PFSK-1 (cell line): ENCODE results near the gene EGFLAM.

Source experiments
- FOXP2 ChIP-seq: optimal IDR thresholded peaks from 2 replicates; pipeline ENCODE3; 2011; ENCODE audit warnings: borderline replicate concordance, control low read depth, inconsistent platforms; ENCODE audit not compliant: insufficient read depth; ENCODE audit errors: extremely low read length, extremely low read depth
- POLR2AphosphoS5 ChIP-seq: IDR thresholded peaks from 2 replicates; pipeline ENCODE4 v1.6.1; 2012; ENCODE audit warnings: low read depth, mild to moderate bottlenecking, control low read depth, low read length, moderate library complexity
- REST ChIP-seq, 2 experiments: IDR thresholded peaks; 2 replicates each; pipeline versions ENCODE4 v1.6.1 to v1.8.0; 2011 to 2012; ENCODE audit warnings: low read depth in 2 of 2, low read length in 2 of 2, control low read depth in 1 of 2, inconsistent platforms in 1 of 2, mild to moderate bottlenecking in 1 of 2, moderate library complexity in 1 of 2; ENCODE audit not compliant: insufficient read depth in 1 of 2
- SIN3A ChIP-seq: IDR thresholded peaks from 2 replicates; pipeline ENCODE4 v1.6.1; 2012; ENCODE audit warnings: mild to moderate bottlenecking, low read length, moderate library complexity, borderline replicate concordance; ENCODE audit not compliant: insufficient read depth
- TAF1 ChIP-seq: IDR thresholded peaks from 2 replicates; pipeline ENCODE4 v1.6.1; 2012; ENCODE audit warnings: low read length, control low read depth, borderline replicate concordance; ENCODE audit not compliant: insufficient read depth

Gene EGFLAM

GRCh38 chr5:38423276-38424147 lies 165.2 kb downstream of the EGFLAM start:
- TF ChIP-seq POLR2AphosphoS5 (no peak), SIN3A (no peak), FOXP2 (no peak), REST (IDR thresholded peaks at IDR 0.05; ENCODE audit: insufficient read depth in 1 of 2, low read depth in 2 of 2, low read length in 2 of 2) (no peak), TAF1 (no peak)

GRCh38 chr5:38424148-38425060 lies 166.0 kb downstream of the EGFLAM start:
- TF ChIP-seq REST (IDR thresholded peaks at IDR 0.05; ENCODE audit: insufficient read depth in 1 of 2, low read depth in 2 of 2, low read length in 2 of 2) (no peak), FOXP2 (no peak), SIN3A (no peak), TAF1 (no peak), POLR2AphosphoS5 (no peak)

GRCh38 chr5:38426490-38426889 lies 168.1 kb downstream of the EGFLAM start:
- TF ChIP-seq POLR2AphosphoS5 = no peak
- no peak for TF ChIP-seq TAF1

GRCh38 chr5:38426986-38427950 lies 168.9 kb downstream of the EGFLAM start:
- TF ChIP-seq TAF1 = no peak
- TF ChIP-seq FOXP2 = no peak
- TF ChIP-seq SIN3A = no peak
- TF ChIP-seq POLR2AphosphoS5 = no peak
- no peak for TF ChIP-seq REST (IDR thresholded peaks at IDR 0.05; ENCODE audit: insufficient read depth in 1 of 2, low read depth in 2 of 2, low read length in 2 of 2)

GRCh38 chr5:38431242-38431853 lies 173.0 kb downstream of the EGFLAM start:
- TF ChIP-seq REST (IDR thresholded peaks at IDR 0.05; ENCODE audit: insufficient read depth in 1 of 2, low read depth in 2 of 2, low read length in 2 of 2) (no peak), TAF1 (no peak), POLR2AphosphoS5 (no peak), FOXP2 (no peak), SIN3A (no peak)
